Endodermal cell (in vitro differentiated cells): ENCODE results near the gene CCDC30. TPM values are rescaled to one million over a fixed set of nuclear protein-coding genes. Genes with fewer than 3 reads are reported as not detected.

Experiments
- DNase-seq: peaks from one replicate; pipeline ENCODE4 v3.0.0-alpha.2; 2017
- H3K27ac ChIP-seq: 2 replicates; pipeline ENCODE4 v1.5.1; 2013; ENCODE audit warnings: mild to moderate bottlenecking, low read depth, low read length, moderate library complexity
- H3K27me3 ChIP-seq: 2 replicates; pipeline ENCODE4 v1.6.1; 2013; ENCODE audit warnings: mild to moderate bottlenecking, low read length, moderate library complexity; ENCODE audit not compliant: insufficient read depth, control insufficient read depth, poor library complexity, severe bottlenecking
- H3K36me3 ChIP-seq: 2 replicates; pipeline ENCODE4 v1.7.0; 2013; ENCODE audit warnings: mild to moderate bottlenecking, low read length, moderate library complexity; ENCODE audit not compliant: control insufficient read depth, insufficient read depth
- H3K4me1 ChIP-seq: one replicate; pipeline ENCODE4 v1.7.0; 2013; ENCODE audit warnings: low read length; ENCODE audit not compliant: control insufficient read depth, insufficient read depth
- H3K4me3 ChIP-seq: 2 replicates; pipeline ENCODE4 v1.5.1; 2013; ENCODE audit warnings: mild to moderate bottlenecking, low read length, moderate library complexity
- H3K9ac ChIP-seq: 2 replicates; pipeline ENCODE4 v1.6.1; 2013; ENCODE audit warnings: mild to moderate bottlenecking, low read length, moderate library complexity; ENCODE audit not compliant: poor library complexity, severe bottlenecking; ENCODE audit errors: extremely low read depth
- H3K9me3 ChIP-seq: 2 replicates; pipeline ENCODE4 v1.6.1; 2013; ENCODE audit warnings: mild to moderate bottlenecking, low read length, moderate library complexity; ENCODE audit not compliant: control insufficient read depth
- H3K27ac Mint-ChIP-seq: 2 replicates; pipeline ENCODE4 v1.8.0; 2020; ENCODE audit warnings: mixed read lengths
- H3K27me3 Mint-ChIP-seq: 2 replicates; pipeline ENCODE4 v1.8.0; 2021; ENCODE audit warnings: mild to moderate bottlenecking, mixed read lengths; ENCODE audit not compliant: insufficient read depth
- H3K36me3 Mint-ChIP-seq: 2 replicates; pipeline ENCODE4 v1.8.0; 2020; ENCODE audit warnings: low read depth, mixed read lengths
- H3K4me1 Mint-ChIP-seq: 2 replicates; pipeline ENCODE4 v1.8.0; 2020; ENCODE audit warnings: mixed read lengths
- H3K4me3 Mint-ChIP-seq: 2 replicates; pipeline ENCODE4 v1.8.0; 2020; ENCODE audit warnings: mild to moderate bottlenecking, moderate library complexity, mixed read lengths
- H3K9me3 Mint-ChIP-seq: 2 replicates; pipeline ENCODE4 v1.8.0; 2020; ENCODE audit warnings: mild to moderate bottlenecking, mixed read lengths
- CTCF ChIP-seq: fragments of 200-600 bp; sonication (generic); conservative IDR thresholded peaks from 2 replicates; pipeline ENCODE4 v1.5.0; 2021; ENCODE audit warnings: antibody characterized with exemption, mild to moderate bottlenecking
- WGBS, 2 experiments: methylation state at CpG; one replicate each; pipeline versions ENCODE4 v1.1.5 to v1.1.7; 2013; ENCODE audit warnings: missing lambda C conversion rate in 2 of 2, mixed read lengths in 1 of 2; ENCODE audit not compliant: insufficient coverage in 1 of 2, insufficient read length in 1 of 2; 5-methylcytosine and 5-hydroxymethylcytosine counted together
- total RNA-seq, 2 donors: library from RNA; stranded (reverse); fragmentation: NEBNext Ultra II Directional in 1 of 2; extraction: Animal tissue kit (Norgen Biotek cat#: 25700) in 1 of 2; gene quantifications; 2 replicates in 1 of 2; 3 replicates in 1 of 2; pipeline ENCODE4 v1.2.1, GENCODE V29; 2021

The CCDC30 gene
- total RNA-seq, 2 donors from 2014 or later = 4.8 to 6.4 TPM

- no peak overlapping the region for H3K27ac Mint-ChIP-seq
- H3K4me3 Mint-ChIP-seq = no peak overlapping the region
- Histone ChIP-seq H3K9me3 (peaks cover 26% of the 10 kb centered on the region), H3K9ac (no peak overlapping the region), H3K4me1 (no peaks in the 10 kb centered on the region), H3K4me3 (no peak overlapping the region), H3K36me3 (no peaks in the 10 kb centered on the region), H3K27me3 (no peaks in the 10 kb centered on the region), H3K27ac (no peak overlapping the region)
- WGBS, 2 experiments = 88% methylated on average over 1 of the region's 1 CpG; no CpG with 5 or more reads in 1 of the 2 experiments
- peaks cover 14% of the 10 kb centered on the region for H3K36me3 Mint-ChIP-seq
- H3K9me3 Mint-ChIP-seq = peaks cover 57% of the 10 kb centered on the region
- DNase-seq = no peak
- no peak for TF ChIP-seq CTCF
- H3K27me3 Mint-ChIP-seq = no peaks in the 10 kb centered on the region
- no peaks in the 10 kb centered on the region for H3K4me1 Mint-ChIP-seq
Observed at GRCh38 chr1:42518908-42519307, 55.8 kb downstream of the CCDC30 start.

GRCh38 chr1:42523171-42523570, 60.1 kb downstream of the CCDC30 start:
- Mint-ChIP-seq H3K27ac (no peak overlapping the region), H3K36me3 (peaks cover 9% of the 10 kb centered on the region), H3K4me3 (no peak overlapping the region), H3K27me3 (no peaks in the 10 kb centered on the region), H3K4me1 (peaks cover 8% of the 10 kb centered on the region), H3K9me3 (peaks cover 33% of the 10 kb centered on the region)
- no peak for TF ChIP-seq CTCF
- Histone ChIP-seq H3K9ac (no peak overlapping the region), H3K36me3 (no peaks in the 10 kb centered on the region), H3K4me1 (no peaks in the 10 kb centered on the region), H3K4me3 (no peak overlapping the region), H3K27ac (no peak overlapping the region), H3K27me3 (no peaks in the 10 kb centered on the region), H3K9me3 (peaks cover 24% of the 10 kb centered on the region)
- WGBS, 2 experiments = 83 to 85% methylated on average over 1 to 3 of the region's 3 CpGs
- no peak for DNase-seq

GRCh38 chr1:42524330-42524729, 61.2 kb downstream of the CCDC30 start:
- Histone ChIP-seq H3K36me3 (no peaks in the 10 kb centered on the region), H3K9me3 (peaks cover 12% of the 10 kb centered on the region), H3K4me1 (no peaks in the 10 kb centered on the region), H3K27ac (no peak overlapping the region), H3K4me3 (no peak overlapping the region), H3K9ac (no peak overlapping the region), H3K27me3 (no peaks in the 10 kb centered on the region)
- peaks cover 8% of the 10 kb centered on the region for H3K4me1 Mint-ChIP-seq
- no peak overlapping the region for H3K27ac Mint-ChIP-seq
- 68% methylated on average over 3 of the region's 3 CpGs; no CpG with 5 or more reads in 1 of the 2 experiments for WGBS, 2 experiments
- peak; percentile 44 for DNase-seq
- no peaks in the 10 kb centered on the region for H3K27me3 Mint-ChIP-seq
- TF ChIP-seq CTCF = no peak
- H3K9me3 Mint-ChIP-seq = peaks cover 25% of the 10 kb centered on the region
- H3K36me3 Mint-ChIP-seq = peaks cover 9% of the 10 kb centered on the region
- no peak overlapping the region for H3K4me3 Mint-ChIP-seq
